ENCODE measurements around the gene UCMA. TPM values are rescaled to one million over a fixed set of nuclear protein-coding genes. Genes with fewer than 3 reads are reported as not detected.

UCMA gene
- total RNA-seq, 1 experiment from 2014 or later = 1.0 TPM

GRCh38 chr10:13182424-13182823, 51.8 kb downstream of the UCMA start:
- DNase-seq (ENCODE audit: low spot score) (no peak), ATAC-seq (no peak)
- H3K4me3 Mint-ChIP-seq = no peak overlapping the region
- TF ChIP-seq, protein P1, sequence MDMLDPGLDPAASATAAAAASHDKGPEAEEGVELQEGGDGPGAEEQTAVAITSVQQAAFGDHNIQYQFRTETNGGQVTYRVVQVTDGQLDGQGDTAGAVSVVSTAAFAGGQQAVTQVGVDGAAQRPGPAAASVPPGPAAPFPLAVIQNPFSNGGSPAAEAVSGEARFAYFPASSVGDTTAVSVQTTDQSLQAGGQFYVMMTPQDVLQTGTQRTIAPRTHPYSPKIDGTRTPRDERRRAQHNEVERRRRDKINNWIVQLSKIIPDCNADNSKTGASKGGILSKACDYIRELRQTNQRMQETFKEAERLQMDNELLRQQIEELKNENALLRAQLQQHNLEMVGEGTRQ (CRISPR knock-in tag; IDR thresholded peaks at IDR 0.05) = no peak
- TF ChIP-seq NFYB (CRISPR knock-in tag; conservative IDR thresholded peaks at IDR 0.05; ENCODE audit: low read depth) = no peak
- no peak for TF ChIP-seq ATF2 (CRISPR knock-in tag; IDR thresholded peaks at IDR 0.05; ENCODE audit: borderline replicate concordance, low read depth)
- TF ChIP-seq NFE2L1 (CRISPR knock-in tag; IDR thresholded peaks at IDR 0.05) = no peak
- TF ChIP-seq ZBTB21 (CRISPR knock-in tag; IDR thresholded peaks at IDR 0.05; ENCODE audit: borderline replicate concordance) = no peak
- no peak for TF ChIP-seq E2F5 (CRISPR knock-in tag; IDR thresholded peaks at IDR 0.05)
- no peak for TF ChIP-seq ZNF423 (CRISPR knock-in tag; IDR thresholded peaks at IDR 0.05)
- TF ChIP-seq ATF1 (CRISPR knock-in tag; IDR thresholded peaks at IDR 0.05) = no peak
- no peak for TF ChIP-seq SMAD4 (CRISPR knock-in tag; IDR thresholded peaks at IDR 0.05)
- TF ChIP-seq CBFB (CRISPR knock-in tag; IDR thresholded peaks at IDR 0.05; ENCODE audit: low read depth) = no peak
- ChIA-PET CTCF (no interaction called here), POLR2A (no interaction called here)
- H3K36me3 Mint-ChIP-seq = peaks cover 96% of the 10 kb centered on the region
- H3K27me3 Mint-ChIP-seq (ENCODE audit: low read depth) = no peaks in the 10 kb centered on the region
- H3K4me1 Mint-ChIP-seq = no peaks in the 10 kb centered on the region
- H3K27ac Mint-ChIP-seq = no peak overlapping the region
- H3K9me3 Mint-ChIP-seq = peaks cover 12% of the 10 kb centered on the region

DNA sequence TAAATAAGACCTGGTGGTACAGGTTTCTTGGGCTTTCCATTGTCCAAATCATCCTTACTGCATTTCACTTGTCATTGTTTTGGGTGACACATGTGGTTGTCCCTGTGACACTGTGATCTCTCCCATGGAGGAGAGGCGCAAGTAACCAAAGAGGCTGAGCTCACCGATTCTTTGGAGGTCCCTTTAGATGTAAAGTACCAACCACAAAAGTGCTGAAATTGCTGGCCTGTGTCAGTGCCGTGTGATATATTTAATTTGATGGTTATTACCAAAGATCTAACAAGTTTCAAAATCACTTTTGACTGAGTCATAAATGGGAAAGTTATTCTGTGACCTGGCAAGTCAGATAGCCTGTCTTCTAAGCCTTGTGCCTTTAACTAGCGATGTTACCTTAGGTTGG, 53.4 kb downstream of the UCMA start:
- peaks cover 89% of the 10 kb centered on the region for H3K36me3 Mint-ChIP-seq
- DNase-seq (ENCODE audit: low spot score) = no peak
- no peak for TF ChIP-seq NFYB (CRISPR knock-in tag; conservative IDR thresholded peaks at IDR 0.05; ENCODE audit: low read depth)
- no peak for TF ChIP-seq RELA (CRISPR knock-in tag; IDR thresholded peaks at IDR 0.05; ENCODE audit: borderline replicate concordance)
- no peak for TF ChIP-seq USF1 (CRISPR knock-in tag; IDR thresholded peaks at IDR 0.05)
- no peak for TF ChIP-seq ETV6 (CRISPR knock-in tag; IDR thresholded peaks at IDR 0.05)
- TF ChIP-seq ZNF396 (CRISPR knock-in tag; IDR thresholded peaks at IDR 0.05; ENCODE audit: borderline replicate concordance) = no peak
- TF ChIP-seq HMGA2 (CRISPR knock-in tag; IDR thresholded peaks at IDR 0.05) = no peak
- TF ChIP-seq PRRX2 (CRISPR knock-in tag; IDR thresholded peaks at IDR 0.05) = no peak
- no peaks in the 10 kb centered on the region for H3K4me1 Mint-ChIP-seq
- no peak for ATAC-seq
- no peaks in the 10 kb centered on the region for H3K27me3 Mint-ChIP-seq (ENCODE audit: low read depth)
- ChIA-PET POLR2A (no interaction called here), CTCF (no interaction called here)
- H3K9me3 Mint-ChIP-seq = no peaks in the 10 kb centered on the region
- H3K27ac Mint-ChIP-seq = no peak overlapping the region
- no peak overlapping the region for H3K4me3 Mint-ChIP-seq

- Mint-ChIP-seq H3K4me3 (no peak overlapping the region), H3K4me1 (no peaks in the 10 kb centered on the region), H3K27ac (no peak overlapping the region), H3K9me3 (no peaks in the 10 kb centered on the region), H3K27me3 (ENCODE audit: low read depth) (no peaks in the 10 kb centered on the region), H3K36me3 (peaks cover 69% of the 10 kb centered on the region)
- no peak for ATAC-seq
- POLR2A ChIA-PET = no interaction called here
- CTCF ChIA-PET = interaction anchor here (0.7 kb wide), 1 partner anchor 64 kb away, joined by 3 read pairs; no protein-coding TSS in a partner anchor
- no peak for DNase-seq (ENCODE audit: low spot score)
- TF ChIP-seq MYBL2 (CRISPR knock-in tag; IDR thresholded peaks at IDR 0.05) (no peak), RELA (CRISPR knock-in tag; IDR thresholded peaks at IDR 0.05; ENCODE audit: borderline replicate concordance) (no peak), ZNF219 (CRISPR knock-in tag; IDR thresholded peaks at IDR 0.05; ENCODE audit: borderline replicate concordance) (no peak), PREB (CRISPR knock-in tag; IDR thresholded peaks at IDR 0.05; ENCODE audit: borderline replicate concordance) (no peak), MXD4 (CRISPR knock-in tag; IDR thresholded peaks at IDR 0.05; ENCODE audit: borderline replicate concordance) (no peak), ATF3 (CRISPR knock-in tag; conservative IDR thresholded peaks at IDR 0.05) (no peak), HMGA2 (CRISPR knock-in tag; IDR thresholded peaks at IDR 0.05) (no peak)
- TF ChIP-seq, protein P2, sequence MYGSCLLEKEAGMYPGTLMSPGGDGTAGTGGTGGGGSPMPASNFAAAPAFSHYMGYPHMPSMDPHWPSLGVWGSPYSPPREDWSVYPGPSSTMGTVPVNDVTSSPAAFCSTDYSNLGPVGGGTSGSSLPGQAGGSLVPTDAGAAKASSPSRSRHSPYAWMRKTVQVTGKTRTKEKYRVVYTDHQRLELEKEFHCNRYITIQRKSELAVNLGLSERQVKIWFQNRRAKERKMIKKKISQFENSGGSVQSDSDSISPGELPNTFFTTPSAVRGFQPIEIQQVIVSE (CRISPR knock-in tag; IDR thresholded peaks at IDR 0.05; ENCODE audit: borderline replicate concordance) = no peak
- TF ChIP-seq, protein P3, sequence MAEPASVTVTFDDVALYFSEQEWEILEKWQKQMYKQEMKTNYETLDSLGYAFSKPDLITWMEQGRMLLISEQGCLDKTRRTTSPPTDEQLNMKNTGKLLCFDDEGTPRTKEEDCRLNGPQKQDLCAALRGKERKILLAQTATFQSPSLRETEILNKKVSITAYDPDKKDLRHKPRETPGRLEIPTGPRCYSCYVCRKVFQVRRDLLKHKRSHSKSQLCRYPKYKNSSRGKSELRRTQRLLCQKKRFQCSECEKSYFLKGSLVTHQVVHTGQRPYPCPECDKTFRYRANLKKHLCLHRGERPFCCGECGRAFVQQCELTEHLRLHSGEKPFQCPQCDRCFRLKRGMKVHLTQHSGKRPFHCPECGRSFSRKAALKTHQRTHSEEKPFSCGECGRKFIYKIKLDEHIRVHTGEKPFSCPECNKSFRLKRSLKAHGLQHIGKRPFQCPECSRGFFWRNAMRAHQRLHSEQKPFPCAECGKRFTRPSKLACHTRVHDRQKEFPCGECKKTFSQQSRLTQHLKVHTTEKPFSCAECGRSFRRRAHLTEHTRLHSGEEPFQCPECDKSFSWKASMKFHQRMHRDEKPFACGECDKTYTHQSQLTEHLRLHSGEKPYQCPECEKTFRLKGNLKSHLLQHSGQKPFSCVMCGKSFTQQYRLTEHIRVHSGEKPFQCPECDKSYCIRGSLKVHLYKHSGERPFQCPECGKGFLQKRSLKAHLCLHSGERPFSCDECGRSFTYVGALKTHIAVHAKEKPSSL (CRISPR knock-in tag; conservative IDR thresholded peaks at IDR 0.05) = no peak
Measured at GRCh38 chr10:13173616-13174015, 60.6 kb downstream of the UCMA start.
